GM19043 (cell line): Measurements from ENCODE around the gene TMCC2.

ENCODE experiments used
- ATAC-seq: cut with Tn5 transposase; IDR thresholded peaks from one replicate; pipeline ENCODE4 v1.9.1; 2021; ENCODE audit warnings: low read depth; ENCODE audit not compliant: unreplicated experiment

TMCC2 gene

DNA sequence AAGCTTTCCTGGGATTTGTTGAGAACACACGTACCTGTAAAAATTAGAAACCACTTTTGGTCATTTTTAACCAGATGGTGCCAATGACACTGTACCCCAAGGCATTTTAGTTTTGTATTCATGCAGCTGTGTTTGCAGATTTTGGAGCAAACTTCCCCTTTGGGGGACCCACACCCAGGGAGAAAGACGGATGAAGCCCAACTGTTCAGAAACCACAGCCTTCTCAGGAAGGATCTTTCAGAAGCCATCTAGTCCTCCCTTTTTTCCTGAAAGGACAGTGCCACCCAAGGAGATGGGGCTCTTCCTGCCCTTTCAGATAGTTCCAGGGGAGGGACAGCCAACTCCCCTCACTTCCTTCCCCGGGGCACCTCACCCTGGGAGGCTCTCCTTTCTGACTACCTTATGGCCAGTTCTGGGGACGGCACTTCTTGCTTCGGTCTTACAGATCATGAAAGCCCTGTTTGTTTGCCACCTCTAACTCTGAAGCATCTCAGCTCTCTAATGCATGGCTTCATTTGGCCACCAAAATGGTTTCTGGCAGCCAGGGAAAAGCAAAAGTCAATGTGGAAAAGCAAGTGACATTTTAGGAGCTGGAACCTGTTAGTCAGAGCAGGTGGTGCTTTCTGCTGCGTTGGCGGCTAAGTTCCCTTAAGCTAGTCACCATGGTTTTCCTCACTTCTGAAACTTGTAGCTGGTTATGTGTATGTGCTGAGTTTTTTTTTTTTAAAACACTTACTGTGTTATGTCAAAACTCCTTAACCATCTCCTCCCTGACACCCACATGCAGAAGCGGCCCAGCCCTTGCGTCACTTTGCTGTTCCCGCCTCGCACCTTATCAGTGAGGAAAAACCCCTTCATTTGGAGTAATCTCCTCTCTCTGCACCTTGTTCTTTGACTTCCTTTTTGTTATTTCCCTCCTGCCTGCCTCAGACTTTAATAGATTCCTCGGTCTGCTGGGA lies 10.1 kb downstream of the TMCC2 start:
- ATAC-seq = no peak

DNA sequence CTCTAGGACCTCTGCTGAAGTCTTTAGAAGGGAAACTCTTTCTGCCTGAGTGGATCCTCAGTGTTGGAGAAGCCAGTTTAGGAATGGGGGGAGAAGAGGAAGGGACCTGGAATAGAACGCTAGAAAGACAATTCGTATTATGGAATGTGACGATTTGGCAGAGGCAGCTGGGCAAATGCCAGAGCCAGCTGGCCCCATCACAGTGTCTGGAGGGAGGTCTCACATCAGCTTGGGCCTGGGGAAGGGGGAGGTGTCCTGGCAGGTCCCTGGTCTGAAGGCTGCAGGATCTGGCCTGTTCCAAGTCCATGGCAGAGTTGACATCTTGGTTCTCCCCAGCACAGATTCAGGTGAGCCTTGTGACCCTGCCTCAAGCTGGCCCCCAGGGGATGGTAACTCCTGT lies 11.3 kb downstream of the TMCC2 start:
- ATAC-seq = no peak

DNA sequence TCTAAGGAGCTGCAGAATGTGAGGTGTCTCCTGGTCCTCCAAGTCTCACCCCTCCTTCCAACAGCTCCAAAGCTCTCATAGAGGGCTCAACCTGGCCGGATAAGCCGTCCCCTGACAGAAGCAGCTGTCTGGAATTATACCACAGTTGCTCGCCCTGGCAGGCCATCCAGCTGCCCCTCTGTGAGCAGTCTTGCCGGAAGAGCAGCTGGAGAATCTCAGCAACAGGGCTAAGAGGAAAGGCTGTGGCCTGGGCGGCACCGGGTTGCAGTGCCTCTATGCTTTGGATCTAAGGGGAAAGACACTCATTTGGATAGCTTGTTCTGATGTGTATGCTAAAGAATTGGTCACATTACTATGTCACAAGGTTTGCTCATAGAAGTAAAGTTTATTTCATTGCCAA lies 12.4 kb downstream of the TMCC2 start:
- ATAC-seq = no peak

DNA sequence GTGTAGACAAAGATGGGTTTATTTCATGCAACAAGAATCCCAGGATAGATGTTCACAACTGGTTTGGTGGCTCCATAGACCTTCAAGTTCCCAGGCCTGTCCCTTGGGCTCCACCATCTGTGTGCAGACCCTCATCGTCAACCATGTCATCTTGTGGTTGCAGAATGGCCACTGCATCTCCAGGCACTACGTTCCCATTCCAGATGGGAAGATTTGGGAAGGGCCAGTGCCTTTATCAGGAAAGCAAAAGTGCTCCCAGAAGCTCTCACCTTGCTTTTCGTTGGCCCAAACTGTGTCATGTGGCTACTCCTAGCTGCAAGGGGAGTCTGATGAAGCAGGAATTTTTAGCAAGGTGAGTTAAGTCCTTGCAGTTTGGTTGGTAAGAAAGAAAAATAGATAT lies 12.8 kb downstream of the TMCC2 start:
- ATAC-seq = no peak

DNA sequence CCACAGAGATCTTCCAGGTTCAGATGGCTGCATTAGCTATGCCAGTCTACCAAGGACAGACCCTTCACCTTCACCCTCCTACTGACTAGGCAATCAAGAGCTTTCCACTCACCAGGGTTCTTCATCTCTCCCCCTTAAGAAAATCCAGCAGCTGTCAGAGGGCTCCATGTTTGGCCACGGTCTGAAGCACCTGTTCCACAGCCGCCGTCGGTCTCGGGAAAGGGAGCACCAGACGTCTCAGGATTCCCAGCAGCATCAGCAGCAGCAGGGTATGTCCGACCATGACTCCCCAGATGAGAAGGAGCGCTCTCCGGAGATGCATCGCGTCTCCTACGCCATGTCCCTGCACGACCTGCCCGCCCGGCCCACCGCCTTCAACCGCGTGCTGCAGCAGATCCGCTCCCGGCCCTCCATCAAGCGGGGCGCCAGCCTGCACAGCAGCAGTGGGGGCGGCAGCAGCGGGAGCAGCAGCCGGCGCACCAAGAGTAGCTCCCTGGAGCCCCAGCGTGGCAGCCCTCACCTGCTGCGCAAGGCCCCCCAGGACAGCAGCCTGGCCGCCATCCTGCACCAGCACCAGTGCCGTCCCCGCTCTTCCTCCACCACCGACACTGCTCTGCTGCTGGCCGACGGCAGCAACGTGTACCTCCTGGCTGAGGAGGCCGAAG lies 13.8 kb downstream of the TMCC2 start:
- ATAC-seq = no peak

DNA sequence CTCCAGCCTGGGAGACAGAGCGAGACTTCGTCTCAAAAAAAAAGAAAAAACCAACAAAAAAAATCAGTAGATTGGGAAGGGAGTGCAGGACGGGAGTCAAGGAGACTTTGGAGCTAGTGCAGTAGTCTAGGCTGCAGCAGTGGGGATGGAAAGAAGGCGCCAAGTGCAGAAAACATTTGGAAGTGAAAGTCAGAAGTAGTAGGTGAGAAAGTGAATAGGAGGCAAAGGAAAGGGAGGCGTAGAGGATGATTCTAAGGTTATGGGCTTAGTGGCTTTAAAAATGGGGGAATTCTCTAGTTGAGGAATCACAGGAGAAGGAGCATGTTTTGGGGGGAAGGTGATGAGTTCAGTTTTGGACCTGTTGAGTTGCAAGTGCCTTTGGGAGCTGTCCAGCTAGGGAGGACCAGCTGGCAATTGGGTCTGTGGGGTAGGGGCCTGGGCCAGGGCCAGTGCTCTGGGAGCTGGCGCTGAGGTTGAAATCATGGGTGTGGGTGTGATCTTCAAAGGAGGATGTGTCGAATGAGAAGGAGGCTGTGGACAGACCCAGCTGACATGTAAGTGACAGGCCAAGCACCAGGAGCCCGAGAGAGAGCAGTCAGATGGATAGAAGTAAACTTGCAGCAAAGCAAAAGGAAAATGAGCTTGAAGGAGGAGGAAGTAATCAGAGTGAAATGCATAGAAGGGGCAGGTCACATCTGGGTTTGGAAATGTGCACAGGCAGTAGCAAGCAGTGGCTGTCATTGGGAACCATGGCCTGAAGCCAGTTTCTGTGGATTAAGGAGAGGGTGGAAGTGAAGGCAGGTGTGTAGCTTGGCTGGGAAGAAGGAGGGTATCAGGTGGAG lies 15.8 kb downstream of the TMCC2 start:
- no peak for ATAC-seq

DNA sequence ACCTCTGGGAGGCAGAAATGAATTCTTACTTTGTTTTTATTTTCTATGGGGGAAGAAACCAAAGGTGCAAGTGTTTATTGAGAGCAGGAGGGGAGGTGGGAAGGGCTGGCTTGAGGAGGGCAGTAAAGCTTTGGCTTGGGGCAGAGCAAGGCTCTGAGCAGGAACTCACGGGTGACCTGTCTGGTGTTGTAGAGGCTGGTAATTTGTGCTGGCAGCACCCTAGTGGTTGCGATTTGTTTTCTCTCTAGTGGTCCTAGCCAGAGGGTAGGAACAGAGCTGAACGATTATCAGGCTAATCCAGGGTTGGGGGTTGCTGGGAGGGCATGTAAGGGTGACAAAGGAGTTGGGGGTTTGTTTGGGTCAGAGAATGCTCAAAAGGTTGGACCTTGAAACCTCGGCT lies 16.6 kb downstream of the TMCC2 start:
- no peak for ATAC-seq

DNA sequence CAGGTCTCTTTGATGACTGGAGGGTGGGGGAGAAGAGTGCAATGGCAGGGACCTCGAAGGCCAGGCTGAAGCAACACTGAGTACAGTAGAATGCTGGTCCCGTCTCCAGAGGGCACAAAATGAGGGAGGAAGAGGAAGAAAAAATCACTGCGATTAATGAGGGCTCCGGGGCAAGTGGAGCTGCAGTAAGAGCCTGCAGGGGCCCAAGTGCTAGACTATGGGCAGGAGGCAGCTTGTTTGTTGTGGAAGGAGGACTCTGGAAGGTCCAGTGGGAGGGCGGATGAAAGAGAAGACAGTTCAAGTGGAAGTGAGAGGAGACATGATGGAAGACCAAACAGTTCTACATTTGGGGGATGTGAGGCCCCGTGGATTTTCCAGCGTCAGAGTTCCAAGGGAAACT lies 17.4 kb downstream of the TMCC2 start:
- ATAC-seq = no peak

DNA sequence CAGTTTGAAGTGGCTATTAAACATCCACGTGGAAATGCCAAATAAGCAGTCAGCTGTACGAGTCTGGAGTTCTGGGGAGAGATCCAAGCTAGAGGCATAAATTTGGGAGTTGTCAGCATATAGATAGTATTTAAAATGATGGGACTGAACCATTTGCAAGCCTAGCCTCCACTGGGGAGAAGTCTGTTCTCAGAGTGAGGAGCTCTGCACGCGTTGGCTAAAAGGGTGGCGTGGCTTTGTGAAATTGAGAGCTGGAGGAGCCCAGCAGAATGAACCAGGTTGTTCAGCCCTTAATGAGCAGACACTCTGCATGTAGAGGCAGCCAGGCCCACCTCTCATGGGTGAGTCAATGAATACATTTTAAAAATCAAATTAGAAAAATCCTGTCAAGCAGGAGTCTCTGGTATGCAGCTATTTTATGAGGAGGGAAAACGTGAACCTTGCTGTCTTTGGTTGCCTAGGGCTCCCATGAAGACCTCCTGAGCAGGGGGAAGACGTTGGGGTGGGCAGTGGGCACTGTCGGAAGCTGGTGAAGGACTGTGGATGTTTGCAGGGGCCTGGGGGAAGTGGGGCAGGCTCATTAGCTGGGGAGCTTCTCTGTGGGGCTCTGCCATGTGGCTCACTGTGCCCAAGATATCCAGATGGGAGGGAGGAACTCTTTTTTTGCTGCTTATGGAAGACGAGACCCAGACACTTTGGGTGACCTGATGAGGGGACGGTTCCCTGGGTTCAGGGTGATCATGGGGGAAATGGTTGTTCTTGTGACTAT lies 18.8 kb downstream of the TMCC2 start:
- no peak for ATAC-seq

DNA sequence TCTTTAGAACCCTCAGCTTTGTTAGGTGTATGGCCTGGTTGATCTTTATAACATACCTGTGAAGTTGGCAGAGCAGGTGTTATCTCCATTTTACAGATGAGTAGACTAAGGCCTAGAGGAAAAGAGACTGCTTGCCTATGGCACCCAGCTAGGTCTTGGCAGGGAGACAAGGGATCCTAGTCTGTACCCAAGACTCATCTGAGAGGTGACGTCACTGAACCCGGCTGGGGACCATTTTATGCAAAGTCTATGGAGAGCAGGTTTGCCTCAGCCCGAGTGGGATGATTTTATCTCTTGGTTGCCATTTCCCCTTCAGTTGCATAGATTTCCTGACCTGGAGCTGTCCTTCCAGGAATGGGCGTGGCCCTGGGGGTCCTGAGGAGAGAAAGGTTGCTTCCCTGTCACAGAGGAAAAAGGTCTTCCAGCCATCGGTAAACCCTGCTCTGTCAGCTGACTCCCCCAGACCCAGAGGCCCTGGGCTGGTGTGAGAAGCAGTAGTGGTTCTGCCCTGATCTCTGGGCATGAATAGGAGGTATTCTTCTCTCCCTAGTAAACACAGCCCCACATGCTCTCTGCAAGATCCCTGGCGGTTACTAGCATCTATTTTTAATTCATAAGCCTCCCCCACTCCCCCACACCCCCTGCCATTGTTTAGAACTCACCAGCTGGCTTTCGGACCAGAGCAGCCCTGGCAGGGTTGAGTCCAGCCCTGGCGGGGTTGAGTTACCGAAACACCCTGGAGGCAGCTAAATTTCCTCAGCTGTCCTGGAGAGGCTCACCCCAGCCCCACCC lies 19.6 kb downstream of the TMCC2 start:
- no peak for ATAC-seq

DNA sequence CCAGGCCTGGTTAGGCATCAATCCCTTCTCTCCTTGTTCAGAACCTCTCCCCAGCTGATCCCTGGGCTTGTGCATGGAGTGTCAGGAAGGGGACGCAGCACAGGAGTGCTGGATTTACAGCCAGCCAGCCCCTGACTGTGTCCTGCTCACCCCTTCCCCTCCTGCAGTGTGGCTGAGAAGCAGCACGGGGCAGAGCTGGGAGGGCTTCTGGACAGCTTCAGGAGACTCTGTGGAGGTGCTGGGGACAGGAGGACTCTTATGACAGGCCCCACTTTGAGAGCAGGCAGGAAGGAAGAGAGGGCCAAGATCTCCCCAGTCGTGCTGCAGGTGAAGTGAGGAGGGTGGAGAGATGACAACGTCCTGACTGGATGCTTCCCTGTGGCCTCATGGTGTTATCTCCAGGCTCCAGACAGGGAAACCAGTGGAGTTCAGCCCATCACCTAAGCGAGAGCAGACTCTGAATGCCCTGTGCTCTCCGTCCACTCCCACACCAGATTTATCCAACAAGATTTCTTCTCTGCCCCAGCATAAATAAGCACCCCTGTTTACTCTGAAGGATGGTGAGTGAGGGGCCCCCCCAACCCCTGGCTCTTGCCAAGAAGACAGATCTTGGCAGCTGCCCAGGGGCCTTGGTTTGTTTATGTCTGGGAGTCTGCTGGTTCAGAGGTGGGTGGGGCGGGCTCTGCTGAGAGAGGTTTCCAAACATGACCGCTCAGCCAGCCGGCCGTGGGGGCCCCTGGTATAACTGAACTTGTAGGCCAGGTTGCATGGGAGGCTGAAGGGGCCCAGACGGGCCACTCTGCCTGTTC lies 21.3 kb downstream of the TMCC2 start:
- ATAC-seq = no peak

DNA sequence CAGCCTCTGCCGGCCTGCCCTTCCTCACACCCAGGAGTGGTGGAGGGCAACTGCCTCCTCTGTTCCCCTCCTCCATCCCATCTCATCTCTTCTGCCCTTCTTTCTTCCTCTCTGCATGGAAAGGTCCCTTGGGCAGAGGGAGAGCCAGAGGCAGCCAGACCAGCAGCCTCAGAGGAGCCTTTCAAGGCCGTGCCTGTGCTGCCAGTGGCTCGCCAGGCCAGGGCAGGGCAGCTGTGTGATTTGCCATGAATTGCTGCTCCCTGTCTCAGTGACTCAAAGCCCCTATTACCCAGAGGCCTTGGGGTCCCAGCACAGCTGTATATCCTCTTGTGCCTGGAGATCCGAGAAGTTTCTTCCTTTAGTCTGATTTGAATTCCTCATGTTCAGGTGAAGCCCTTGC lies 21.9 kb downstream of the TMCC2 start:
- no peak for ATAC-seq

DNA sequence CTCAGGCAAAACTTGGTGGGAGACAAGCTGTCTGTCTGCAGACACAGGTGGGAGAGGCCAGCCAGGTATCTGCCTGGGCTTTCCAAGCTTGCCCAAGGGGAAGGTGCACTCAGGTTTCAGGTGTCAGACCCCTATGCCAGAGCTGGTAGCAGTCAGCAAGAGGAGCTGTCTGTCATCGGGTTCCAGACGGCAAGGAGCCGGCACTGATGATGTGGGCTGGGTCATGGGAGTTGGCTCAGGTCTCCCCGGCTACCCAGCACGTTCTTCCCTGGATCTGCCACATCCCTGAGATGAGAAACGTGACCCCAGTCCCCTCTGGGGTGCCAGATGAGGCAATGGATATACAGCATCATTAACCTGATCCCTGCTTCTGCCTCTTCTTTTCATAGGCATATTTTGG lies 23.0 kb downstream of the TMCC2 start:
- no peak for ATAC-seq

DNA sequence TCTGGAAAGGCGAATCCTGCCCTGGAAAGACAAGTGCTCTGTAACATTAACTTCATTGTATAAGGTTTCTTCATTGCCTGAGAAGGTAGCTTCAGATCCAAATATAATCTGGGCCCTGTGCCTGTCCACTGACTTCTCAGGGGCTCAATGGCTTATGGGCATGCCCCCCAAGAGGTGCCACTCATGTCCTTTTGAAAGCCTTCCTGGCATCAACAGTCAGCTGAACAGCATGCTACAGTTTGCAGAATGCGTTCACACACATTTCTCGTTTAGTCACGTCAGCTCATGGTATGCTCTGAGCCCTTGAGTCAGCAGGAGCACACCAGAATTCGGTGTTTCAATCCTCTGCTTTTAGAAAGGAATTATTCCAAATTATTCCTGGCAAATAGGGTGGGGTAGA lies 23.8 kb downstream of the TMCC2 start:
- no peak for ATAC-seq

DNA sequence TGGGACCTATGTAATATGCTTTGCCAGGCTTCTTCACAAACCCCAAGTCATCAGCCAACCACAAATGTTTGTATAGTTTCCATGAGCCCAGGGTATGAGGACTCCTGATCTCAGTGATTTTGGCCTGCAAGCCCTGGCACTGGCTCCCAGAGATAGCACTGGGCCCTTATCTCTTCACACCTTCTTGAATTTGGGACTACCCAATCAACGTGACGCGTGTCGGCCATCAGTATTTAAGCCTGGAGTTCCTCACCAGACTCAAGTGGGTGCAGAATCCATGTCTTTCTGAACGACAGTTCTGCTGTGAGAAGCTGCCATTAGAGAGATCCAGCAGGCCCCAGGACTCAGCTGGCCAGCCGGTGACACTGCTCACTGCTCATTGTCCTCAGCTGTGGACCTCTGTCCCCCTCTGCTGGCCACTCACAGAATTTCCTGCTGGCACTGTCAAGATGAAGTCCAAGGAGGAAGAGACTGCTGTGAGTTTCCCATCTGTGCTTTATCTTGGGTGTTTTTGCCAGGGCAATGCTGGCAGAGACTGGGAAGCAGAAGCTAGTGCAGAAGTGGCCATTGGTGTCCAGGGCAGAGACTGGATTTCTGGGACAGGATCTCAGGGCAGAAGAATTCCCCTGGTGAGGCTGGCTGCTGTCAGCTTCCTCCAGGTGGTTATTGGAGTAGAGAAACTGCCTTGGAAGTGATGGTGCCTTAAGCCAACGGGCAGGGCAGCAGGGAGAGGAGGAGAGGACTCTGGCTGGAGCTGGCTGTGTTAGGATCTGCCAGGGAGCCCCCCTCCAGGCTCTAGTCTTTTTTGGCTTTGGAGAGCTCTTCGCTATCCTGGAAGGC lies 28.4 kb downstream of the TMCC2 start:
- ATAC-seq = no peak

DNA sequence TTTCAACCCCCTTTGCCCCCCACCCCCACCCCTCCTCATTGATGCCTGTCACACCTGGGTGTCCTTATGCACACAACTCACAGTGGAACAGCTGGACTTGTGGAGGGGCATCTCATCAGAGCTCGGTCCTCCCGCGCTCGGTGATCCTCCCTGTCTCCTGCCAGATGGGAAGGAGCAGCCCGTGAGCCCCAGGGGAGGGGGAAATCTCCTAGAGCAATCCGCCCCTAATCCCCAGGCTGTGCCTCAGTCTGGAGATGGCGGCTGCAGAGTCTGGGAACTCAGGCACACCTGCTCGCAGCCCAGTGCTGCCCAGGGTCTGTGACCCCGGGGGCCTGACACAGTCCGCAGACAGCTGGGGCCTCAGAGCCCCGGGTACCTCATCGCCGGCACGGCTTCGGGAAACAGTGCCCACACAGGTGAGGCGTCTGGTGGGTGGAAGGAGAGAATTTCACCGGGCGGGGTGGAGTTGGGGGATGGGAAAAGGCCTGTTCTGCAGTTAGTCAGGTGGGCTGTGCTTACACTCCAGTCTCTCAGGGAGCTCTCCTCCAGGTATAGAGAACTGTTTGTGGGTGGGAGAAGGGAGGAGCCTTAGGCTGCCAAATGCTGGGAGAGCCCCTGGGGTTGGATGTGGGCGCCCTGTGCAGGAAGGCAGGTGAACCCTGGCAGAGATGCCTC lies 29.3 kb downstream of the TMCC2 start:
- no peak for ATAC-seq

DNA sequence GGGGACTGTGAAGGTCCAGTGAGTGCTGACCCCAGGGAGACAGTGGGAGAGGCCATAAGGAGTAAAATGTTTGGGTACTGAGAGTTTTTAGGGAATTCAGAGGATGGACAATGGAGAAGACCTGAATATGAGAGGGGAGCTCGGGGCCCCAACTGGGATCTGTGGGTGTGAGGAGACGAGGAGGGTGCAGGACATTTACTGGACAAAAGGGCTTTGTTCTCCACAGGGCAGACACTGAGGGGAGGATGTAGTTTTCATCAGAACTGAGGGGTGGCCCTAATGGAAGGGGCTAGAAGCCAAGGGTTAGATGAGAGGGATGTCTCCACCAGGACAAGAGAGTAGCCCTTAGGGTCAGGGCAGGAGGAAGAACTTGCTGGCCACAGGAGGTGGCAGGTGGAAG lies 30.0 kb downstream of the TMCC2 start:
- no peak for ATAC-seq
